ENCODE data around the gene ARRDC4. TPM values are rescaled to one million over a fixed set of nuclear protein-coding genes. Genes with fewer than 3 reads are reported as not detected.

ARRDC4 gene
- total and polyA plus RNA-seq, 4 experiments from 2014 or later, result 0.76 to 1.5 (median 0.83) TPM

- no peak overlapping the region for H3K27ac Mint-ChIP-seq
- no peak overlapping the region for H3K4me3 Mint-ChIP-seq
- no peaks in the 10 kb centered on the region for H3K36me3 ChIP-seq (ENCODE audit: insufficient read depth, low read length)
- H3K27ac ChIP-seq (ENCODE audit: low read depth, low read length), result no peak overlapping the region
- no peaks in the 10 kb centered on the region for H3K36me3 Mint-ChIP-seq
- no peak overlapping the region for H3K4me3 ChIP-seq (ENCODE audit: low read length in 2 of 2)
- H3K27me3 Mint-ChIP-seq, result no peaks in the 10 kb centered on the region
- ChIA-PET CTCF (ENCODE audit: partially characterized antibody) (no interaction called here), POLR2A (ENCODE audit: partially characterized antibody) (no interaction called here)
- no peaks in the 10 kb centered on the region for H3K27me3 ChIP-seq (ENCODE audit: insufficient read depth, low read length)
- no peaks in the 10 kb centered on the region for H3K4me1 ChIP-seq (ENCODE audit: insufficient read depth, low read length)
- no peak for DNase-seq
- intact Hi-C loops (cut with micrococcal nuclease), result no loop called here
- no peaks in the 10 kb centered on the region for H3K4me1 Mint-ChIP-seq
- H3K9me3 ChIP-seq (ENCODE audit: control insufficient read depth in 1 of 2, low read length in 2 of 2), result no peaks in the 10 kb centered on the region
- no peaks in the 10 kb centered on the region for H3K9me3 Mint-ChIP-seq
Measured at GRCh38 chr15:98005659-98006058, 45.2 kb downstream of the ARRDC4 start.

- no peaks in the 10 kb centered on the region for H3K27me3 ChIP-seq (ENCODE audit: insufficient read depth, low read length)
- H3K4me3 ChIP-seq (ENCODE audit: low read length in 2 of 2), result no peak overlapping the region
- H3K27ac Mint-ChIP-seq, result no peak overlapping the region
- no peaks in the 10 kb centered on the region for H3K36me3 Mint-ChIP-seq
- peaks cover 0 to 1% of the 10 kb centered on the region in 2 donors for H3K27me3 Mint-ChIP-seq
- no peaks in the 10 kb centered on the region for H3K36me3 ChIP-seq (ENCODE audit: insufficient read depth, low read length)
- H3K9me3 Mint-ChIP-seq, result peaks cover 0 to 3% (median 0%) of the 10 kb centered on the region in 8 donors
- CTCF ChIA-PET (ENCODE audit: partially characterized antibody), result no interaction called here
- no peaks in the 10 kb centered on the region for H3K4me1 ChIP-seq (ENCODE audit: insufficient read depth, low read length)
- H3K4me1 Mint-ChIP-seq, result no peaks in the 10 kb centered on the region
- intact Hi-C loops (cut with micrococcal nuclease), result no loop called here
- no peaks in the 10 kb centered on the region for H3K9me3 ChIP-seq (ENCODE audit: control insufficient read depth in 1 of 2, low read length in 2 of 2)
- DNase-seq, result no peak
- no peak overlapping the region for H3K4me3 Mint-ChIP-seq
- no peak overlapping the region for H3K27ac ChIP-seq (ENCODE audit: low read depth, low read length)
- POLR2A ChIA-PET (ENCODE audit: partially characterized antibody), result no interaction called here
Measured at GRCh38 chr15:98009169-98009568, 48.7 kb downstream of the ARRDC4 start.

GRCh38 chr15:98009971-98010370 lies 49.5 kb downstream of the ARRDC4 start:
- POLR2A ChIA-PET (ENCODE audit: partially characterized antibody), result no interaction called here
- CTCF ChIA-PET (ENCODE audit: partially characterized antibody), result no interaction called here
- Mint-ChIP-seq H3K27me3 (peaks cover 0 to 1% of the 10 kb centered on the region in 2 donors), H3K9me3 (peaks cover 0 to 3% (median 0%) of the 10 kb centered on the region in 8 donors), H3K36me3 (no peaks in the 10 kb centered on the region), H3K4me3 (no peak overlapping the region), H3K27ac (no peak overlapping the region), H3K4me1 (no peaks in the 10 kb centered on the region)
- no peak for DNase-seq
- intact Hi-C loops (cut with micrococcal nuclease), result no loop called here
- Histone ChIP-seq H3K27ac (ENCODE audit: low read depth, low read length) (no peak overlapping the region), H3K36me3 (ENCODE audit: insufficient read depth, low read length) (no peaks in the 10 kb centered on the region), H3K9me3 (ENCODE audit: control insufficient read depth in 1 of 2, low read length in 2 of 2) (no peaks in the 10 kb centered on the region), H3K27me3 (ENCODE audit: insufficient read depth, low read length) (no peaks in the 10 kb centered on the region), H3K4me3 (ENCODE audit: low read length in 2 of 2) (no peak overlapping the region), H3K4me1 (ENCODE audit: insufficient read depth, low read length) (no peaks in the 10 kb centered on the region)

- no peak for DNase-seq
- ChIA-PET POLR2A (ENCODE audit: partially characterized antibody) (no interaction called here), CTCF (ENCODE audit: partially characterized antibody) (no interaction called here)
- Mint-ChIP-seq H3K27ac (no peak overlapping the region), H3K4me3 (no peak overlapping the region), H3K27me3 (peaks cover 0 to 3% of the 10 kb centered on the region in 2 donors), H3K36me3 (no peaks in the 10 kb centered on the region), H3K9me3 (peaks cover 0 to 3% (median 0%) of the 10 kb centered on the region in 8 donors), H3K4me1 (no peaks in the 10 kb centered on the region)
- intact Hi-C loops (cut with micrococcal nuclease), result no loop called here
- no peaks in the 10 kb centered on the region for H3K4me1 ChIP-seq (ENCODE audit: insufficient read depth, low read length)
- no peak overlapping the region for H3K4me3 ChIP-seq (ENCODE audit: low read length in 2 of 2)
- H3K27me3 ChIP-seq (ENCODE audit: insufficient read depth, low read length), result no peaks in the 10 kb centered on the region
- no peaks in the 10 kb centered on the region for H3K9me3 ChIP-seq (ENCODE audit: control insufficient read depth in 1 of 2, low read length in 2 of 2)
- H3K36me3 ChIP-seq (ENCODE audit: insufficient read depth, low read length), result no peaks in the 10 kb centered on the region
- H3K27ac ChIP-seq (ENCODE audit: low read depth, low read length), result no peak overlapping the region
Measured at GRCh38 chr15:98012354-98012753, 51.9 kb downstream of the ARRDC4 start.

- CTCF ChIA-PET (ENCODE audit: partially characterized antibody), result no interaction called here
- POLR2A ChIA-PET (ENCODE audit: partially characterized antibody), result no interaction called here
- DNase-seq, result no peak
- Mint-ChIP-seq H3K27me3 (peaks cover 0 to 3% of the 10 kb centered on the region in 2 donors), H3K9me3 (peaks cover 0 to 3% (median 0%) of the 10 kb centered on the region in 8 donors), H3K27ac (no peak overlapping the region), H3K4me3 (no peak overlapping the region), H3K4me1 (no peaks in the 10 kb centered on the region), H3K36me3 (no peaks in the 10 kb centered on the region)
- Histone ChIP-seq H3K9me3 (ENCODE audit: control insufficient read depth in 1 of 2, low read length in 2 of 2) (no peaks in the 10 kb centered on the region), H3K27me3 (ENCODE audit: insufficient read depth, low read length) (no peaks in the 10 kb centered on the region), H3K36me3 (ENCODE audit: insufficient read depth, low read length) (no peaks in the 10 kb centered on the region), H3K27ac (ENCODE audit: low read depth, low read length) (no peak overlapping the region), H3K4me3 (ENCODE audit: low read length in 2 of 2) (no peak overlapping the region), H3K4me1 (ENCODE audit: insufficient read depth, low read length) (no peaks in the 10 kb centered on the region)
- intact Hi-C loops (cut with micrococcal nuclease), result no loop called here
Measured at GRCh38 chr15:98013631-98014030, 53.1 kb downstream of the ARRDC4 start.

GRCh38 chr15:98017150-98017964 lies 56.9 kb downstream of the ARRDC4 start:
- Histone ChIP-seq H3K4me1 (ENCODE audit: insufficient read depth, low read length) (no peaks in the 10 kb centered on the region), H3K4me3 (ENCODE audit: low read length in 2 of 2) (no peak overlapping the region), H3K36me3 (ENCODE audit: insufficient read depth, low read length) (no peaks in the 10 kb centered on the region), H3K27me3 (ENCODE audit: insufficient read depth, low read length) (no peaks in the 10 kb centered on the region), H3K27ac (ENCODE audit: low read depth, low read length) (no peak overlapping the region), H3K9me3 (ENCODE audit: control insufficient read depth in 1 of 2, low read length in 2 of 2) (no peaks in the 10 kb centered on the region)
- ChIA-PET CTCF (ENCODE audit: partially characterized antibody) (no interaction called here), POLR2A (ENCODE audit: partially characterized antibody) (no interaction called here)
- Mint-ChIP-seq H3K27me3 (peaks cover 0 to 5% of the 10 kb centered on the region in 2 donors), H3K27ac (no peak overlapping the region), H3K36me3 (no peaks in the 10 kb centered on the region), H3K4me1 (no peaks in the 10 kb centered on the region), H3K4me3 (no peak overlapping the region), H3K9me3 (peaks cover 0 to under 1% (median 0%) of the 10 kb centered on the region in 8 donors)
- intact Hi-C loops (cut with micrococcal nuclease), result no loop called here
- DNase-seq, result no peak

- CTCF ChIA-PET (ENCODE audit: partially characterized antibody), result no interaction called here
- Mint-ChIP-seq H3K36me3 (no peaks in the 10 kb centered on the region), H3K4me3 (no peak overlapping the region), H3K4me1 (no peaks in the 10 kb centered on the region), H3K9me3 (peaks cover 0 to 5% (median under 1%) of the 10 kb centered on the region in 8 donors), H3K27me3 (peaks cover 0 to 4% of the 10 kb centered on the region in 2 donors), H3K27ac (no peak overlapping the region)
- no peaks in the 10 kb centered on the region for H3K4me1 ChIP-seq (ENCODE audit: insufficient read depth, low read length)
- H3K27ac ChIP-seq (ENCODE audit: low read depth, low read length), result no peak overlapping the region
- intact Hi-C loops (cut with micrococcal nuclease), result no loop called here
- H3K9me3 ChIP-seq (ENCODE audit: control insufficient read depth in 1 of 2, low read length in 2 of 2), result no peaks in the 10 kb centered on the region
- no peak for DNase-seq
- H3K36me3 ChIP-seq (ENCODE audit: insufficient read depth, low read length), result no peaks in the 10 kb centered on the region
- POLR2A ChIA-PET (ENCODE audit: partially characterized antibody), result no interaction called here
- H3K4me3 ChIP-seq (ENCODE audit: low read length in 2 of 2), result no peak overlapping the region
- no peaks in the 10 kb centered on the region for H3K27me3 ChIP-seq (ENCODE audit: insufficient read depth, low read length)
Measured at GRCh38 chr15:98018761-98019351, 58.4 kb downstream of the ARRDC4 start.

Data from CD4-positive, alpha-beta memory T cell (primary cell).